Fibroblast of lung (primary cell): ENCODE measurements around the gene WDR64.

Source experiments
- CTCF ChIP-seq, 2 donors: IDR thresholded peaks in 1 of 2; conservative IDR thresholded peaks in 1 of 2; 1 replicate in 1 of 2; 2 replicates in 1 of 2; pipeline ENCODE4 v1.5.1; 2011 to 2012; ENCODE audit warnings: low read length in 2 of 2, control low read depth in 1 of 2, inconsistent platforms in 1 of 2, low read depth in 1 of 2, mild to moderate bottlenecking in 1 of 2
- EZH2 ChIP-seq: IDR thresholded peaks from 2 replicates; pipeline ENCODE4 v1.5.1; 2012; ENCODE audit warnings: low read length, control low read depth, mild to moderate bottlenecking; ENCODE audit errors: missing control alignments

GRCh38 chr1:241684108-241684507 lies 32.0 kb downstream of the WDR64 start:
- TF ChIP-seq CTCF (conservative IDR thresholded peaks at IDR 0.05 in 1 of 2, IDR thresholded peaks at IDR 0.05 in 1 of 2; ENCODE audit: low read depth in 1 of 2, low read length in 2 of 2), result no peak
- no peak for TF ChIP-seq EZH2
